GM21529 (cell line): ENCODE measurements around the gene TFAP2D.

Source experiments
- ATAC-seq: cut with Tn5 transposase; IDR thresholded peaks from one replicate; pipeline ENCODE4 v1.9.1; 2021; ENCODE audit not compliant: unreplicated experiment

The TFAP2D gene

GRCh38 chr6:50713226-50713625, at the start of gene TFAP2D:
TFAP2D (plus strand) TSS chr6:50713526; CDS start chr6:50714056, 530 bp downstream.
- ATAC-seq = no peak

GRCh38 chr6:50663806-50664205, 49.5 kb upstream of the TFAP2D start:
- no peak for ATAC-seq

GRCh38 chr6:50666089-50666488, 47.2 kb upstream of the TFAP2D start:
- ATAC-seq = no peak

- ATAC-seq = no peak
Measured at GRCh38 chr6:50681213-50681824, 32.0 kb upstream of the TFAP2D start.

- no peak for ATAC-seq
Measured at GRCh38 chr6:50689210-50689609, 24.1 kb upstream of the TFAP2D start.

- no peak for ATAC-seq
Measured at GRCh38 chr6:50691814-50692495, 21.4 kb upstream of the TFAP2D start.

GRCh38 chr6:50698546-50698945, 14.8 kb upstream of the TFAP2D start:
- ATAC-seq = no peak

GRCh38 chr6:50699051-50699775, 14.1 kb upstream of the TFAP2D start:
- no peak for ATAC-seq

- ATAC-seq = no peak
Measured at GRCh38 chr6:50706575-50706974, 6.8 kb upstream of the TFAP2D start.

GRCh38 chr6:50707191-50707590, 6.1 kb upstream of the TFAP2D start:
- ATAC-seq = no peak

GRCh38 chr6:50707652-50708300, 5.5 kb upstream of the TFAP2D start:
- no peak for ATAC-seq

GRCh38 chr6:50708664-50709365, 4.5 kb upstream of the TFAP2D start:
- no peak for ATAC-seq

- no peak for ATAC-seq
Measured at GRCh38 chr6:50709366-50709734, 4.0 kb upstream of the TFAP2D start.

- ATAC-seq = no peak
Measured at GRCh38 chr6:50711686-50712085, 1.6 kb upstream of the TFAP2D start.

- no peak for ATAC-seq
Measured at GRCh38 chr6:50712291-50712690, 1.0 kb upstream of the TFAP2D start.

- ATAC-seq = no peak
Measured at GRCh38 chr6:50713977-50714486, 706 bp downstream of the TFAP2D start.

- no peak for ATAC-seq
Measured at GRCh38 chr6:50714487-50715379, 1.4 kb downstream of the TFAP2D start.

GRCh38 chr6:50716899-50717509, 3.7 kb downstream of the TFAP2D start:
- ATAC-seq = no peak

GRCh38 chr6:50717734-50718457, 4.6 kb downstream of the TFAP2D start:
- no peak for ATAC-seq
